HFF-Myc (cell line): ENCODE measurements around the gene TBC1D7.

Experiments used
- DNase-seq: peaks from one replicate; pipeline ENCODE4 v3.0.0-alpha.2; 2011; ENCODE audit warnings: low read depth; ENCODE audit errors: extremely low read depth
- H3K4me3 ChIP-seq: replicated peaks from 2 replicates; pipeline ENCODE4 v1.5.1; 2011; ENCODE audit warnings: low read depth, mild to moderate bottlenecking, control low read depth, low read length
- CTCF ChIP-seq: IDR thresholded peaks from 2 replicates; pipeline ENCODE4 v1.5.1; 2012; ENCODE audit warnings: mild to moderate bottlenecking, low read depth, low read length, control low read depth; ENCODE audit errors: missing control alignments

Gene TBC1D7

DNA sequence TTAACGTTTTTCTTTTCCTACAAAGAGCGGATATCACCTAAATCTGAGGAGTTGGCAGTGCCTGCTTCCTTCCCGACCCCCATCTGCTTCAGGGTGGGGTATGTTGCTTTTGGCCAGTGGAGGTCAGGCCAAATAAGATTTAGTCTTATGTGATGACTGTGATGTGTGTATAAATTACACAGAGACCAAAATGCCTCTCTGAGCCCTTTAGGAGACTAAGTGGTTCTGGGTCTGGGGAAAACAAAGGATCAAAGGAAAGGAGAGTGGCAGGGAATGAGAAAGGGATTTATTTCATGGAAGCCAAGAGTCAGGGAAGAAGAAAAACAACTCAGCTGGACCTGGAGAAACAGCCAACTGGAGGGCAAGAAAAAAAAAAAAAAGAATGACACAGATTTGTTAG is 39.1 kb upstream of the TBC1D7 start:
- no peak for TF ChIP-seq CTCF

DNA sequence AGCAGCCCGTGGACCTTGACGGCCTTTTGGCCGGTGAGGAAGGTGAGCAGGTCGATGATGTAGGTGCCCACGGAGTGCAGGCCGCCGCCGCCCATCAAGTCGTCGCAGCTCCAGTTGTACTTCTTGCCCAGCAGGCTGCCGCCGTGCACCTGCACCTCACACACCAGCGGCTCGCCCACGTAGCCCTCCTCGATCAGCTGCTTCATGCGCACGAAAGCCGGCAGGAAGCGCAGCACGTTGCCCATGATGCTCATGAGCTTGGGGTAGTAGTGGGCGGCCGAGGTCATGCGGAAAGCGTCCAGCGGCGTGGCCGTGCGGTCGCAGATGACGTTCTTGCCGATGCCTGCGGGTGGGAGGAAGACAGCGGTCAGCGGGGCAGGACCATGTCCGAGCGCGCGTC is 37.0 kb upstream of the TBC1D7 start:
- H3K4me3 ChIP-seq, result no peak overlapping the region
- TF ChIP-seq CTCF, result no peak
- DNase-seq, result no peak

More for the DNA sequence above, 39.1 kb upstream of the TBC1D7 start:
- no peak for DNase-seq
- H3K4me3 ChIP-seq, result no peak overlapping the region

GRCh38 chr6:13364842-13365241 is 36.5 kb upstream of the TBC1D7 start:
- no peak overlapping the region for H3K4me3 ChIP-seq
- no peak for DNase-seq
- TF ChIP-seq CTCF, result no peak

DNA sequence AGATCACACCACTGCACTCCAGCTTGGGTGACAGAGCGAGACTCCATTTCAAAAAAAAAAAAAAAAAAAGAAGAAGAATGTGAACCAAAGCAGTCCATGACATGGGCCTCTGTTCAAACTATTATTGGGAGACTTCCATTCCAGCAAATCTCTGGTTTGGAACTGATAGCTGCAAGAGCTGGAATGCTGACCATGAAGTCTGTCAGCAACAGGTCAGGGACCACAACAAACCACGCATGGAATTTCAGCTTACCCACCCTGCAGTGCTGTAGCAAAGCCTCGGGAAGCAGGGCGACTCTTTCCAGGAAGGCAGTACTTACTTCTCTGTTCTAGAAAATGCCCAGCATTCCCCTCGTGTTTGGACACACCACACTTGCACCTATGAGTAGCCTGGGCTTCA is 34.1 kb upstream of the TBC1D7 start:
- H3K4me3 ChIP-seq, result no peak overlapping the region
- no peak for TF ChIP-seq CTCF
- peak; percentile 31 for DNase-seq

- H3K4me3 ChIP-seq, result no peak overlapping the region
- TF ChIP-seq CTCF, result no peak
- DNase-seq, result no peak
Measured at GRCh38 chr6:13360671-13361540, 32.6 kb upstream of the TBC1D7 start.

GRCh38 chr6:13359287-13359686 is 30.9 kb upstream of the TBC1D7 start:
- no peak for DNase-seq
- no peak for TF ChIP-seq CTCF

More at GRCh38 chr6:13359287-13359686, 30.9 kb upstream of the TBC1D7 start:
- H3K4me3 ChIP-seq, result no peak overlapping the region
